GM18870 (cell line): ENCODE data around the gene PRKCE.
"Not testable (repeated sequence)": the region's sequence is repeated elsewhere in the genome, so short reads cannot be mapped to it uniquely, and the experiment has no call there.

Experiments used
- ATAC-seq: cut with Tn5 transposase; IDR thresholded peaks from one replicate; pipeline ENCODE4 v1.9.1; 2021; ENCODE audit warnings: moderate library complexity; ENCODE audit not compliant: unreplicated experiment

PRKCE gene

DNA sequence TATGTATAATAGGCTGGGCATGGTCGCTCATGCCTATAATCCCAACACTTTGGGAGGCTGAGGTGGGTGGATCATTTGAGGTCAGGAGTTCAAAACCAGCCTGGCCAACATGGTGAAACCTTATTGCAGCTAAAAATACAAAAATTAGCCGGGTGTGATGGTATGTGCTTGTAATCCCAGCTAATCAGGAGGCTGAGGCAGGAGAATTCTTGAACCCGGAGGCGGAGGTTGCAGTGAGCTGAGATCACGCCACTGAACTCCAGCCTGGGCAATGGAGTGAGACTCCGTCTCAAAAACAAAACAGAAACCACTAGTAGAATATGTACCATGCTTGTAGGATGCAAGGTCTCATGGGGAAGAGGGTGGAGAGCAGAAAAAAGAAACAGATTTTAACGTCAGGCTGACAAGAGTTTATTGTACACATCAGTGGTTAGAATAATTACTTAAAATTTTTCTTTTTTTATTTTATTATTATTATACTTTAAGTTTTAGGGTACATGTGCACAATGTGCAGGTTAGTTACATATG is 44.1 kb downstream of the PRKCE start:
- ATAC-seq: peak; percentile 43

GRCh38 chr2:45696708-45697107 is 45.2 kb downstream of the PRKCE start:
- ATAC-seq: no peak

GRCh38 chr2:45697190-45697589 is 45.7 kb downstream of the PRKCE start:
- no peak for ATAC-seq

- ATAC-seq: no peak
These were observed 47.1 kb downstream of the PRKCE start for GRCh38 chr2:45698554-45698953.

GRCh38 chr2:45699032-45699658 is 47.7 kb downstream of the PRKCE start:
- ATAC-seq: peak; percentile 75

DNA sequence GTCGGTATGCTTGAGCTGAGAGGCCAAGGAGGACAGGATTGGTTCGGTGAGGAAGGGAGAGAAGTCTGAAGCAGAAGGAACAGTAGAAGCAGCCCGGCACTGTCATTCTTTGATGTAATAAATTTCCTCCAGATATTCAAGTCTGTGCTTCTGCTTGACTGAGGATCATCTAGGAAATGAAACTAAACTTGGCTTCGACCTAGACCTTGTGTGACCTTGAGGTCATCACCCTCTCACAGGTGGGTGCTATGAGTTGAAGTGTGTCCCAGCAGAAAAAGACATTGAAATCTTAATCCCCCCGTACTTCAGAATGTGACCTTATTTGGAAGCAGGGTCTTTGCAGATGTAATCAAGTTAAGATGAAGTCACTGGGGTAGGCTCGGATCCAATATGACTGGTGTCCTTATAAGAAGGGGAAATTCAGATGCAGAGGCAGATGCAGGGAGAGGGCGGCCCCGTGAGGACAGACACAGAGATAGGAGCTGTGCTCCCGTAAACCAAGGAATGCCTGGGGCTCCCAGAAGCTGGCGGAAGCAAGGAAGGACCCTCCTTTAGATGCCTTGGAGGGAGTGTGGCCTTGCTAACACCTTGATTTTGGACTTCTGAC is 49.0 kb downstream of the PRKCE start:
- no peak for ATAC-seq

DNA sequence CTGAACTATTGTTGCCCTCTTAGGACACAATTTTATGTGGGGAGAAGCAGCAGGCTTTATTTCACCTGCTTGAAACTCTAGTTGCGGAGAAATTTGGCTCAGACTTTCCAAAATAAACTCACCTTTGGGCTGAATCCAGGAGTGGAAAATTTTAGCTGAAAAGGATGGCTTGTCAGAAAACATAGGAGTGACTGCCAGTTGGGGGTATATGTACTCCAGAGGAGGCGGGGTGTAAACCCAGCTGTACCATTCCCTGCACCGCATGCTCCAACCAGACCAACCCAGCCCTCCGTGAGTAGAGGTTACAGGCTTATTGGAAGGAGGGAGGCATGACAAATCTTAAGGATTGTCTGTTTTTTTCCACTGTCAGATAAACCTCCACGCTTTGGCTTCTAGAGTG is 53.8 kb downstream of the PRKCE start:
- no peak for ATAC-seq

GRCh38 chr2:45706033-45706432 is 54.6 kb downstream of the PRKCE start:
- ATAC-seq: no peak

- ATAC-seq: no peak
These were observed 55.5 kb downstream of the PRKCE start for GRCh38 chr2:45707006-45707405.

GRCh38 chr2:45707661-45708060 is 56.2 kb downstream of the PRKCE start:
- no peak for ATAC-seq

GRCh38 chr2:45708501-45708900 is 57.0 kb downstream of the PRKCE start:
- ATAC-seq: no peak

DNA sequence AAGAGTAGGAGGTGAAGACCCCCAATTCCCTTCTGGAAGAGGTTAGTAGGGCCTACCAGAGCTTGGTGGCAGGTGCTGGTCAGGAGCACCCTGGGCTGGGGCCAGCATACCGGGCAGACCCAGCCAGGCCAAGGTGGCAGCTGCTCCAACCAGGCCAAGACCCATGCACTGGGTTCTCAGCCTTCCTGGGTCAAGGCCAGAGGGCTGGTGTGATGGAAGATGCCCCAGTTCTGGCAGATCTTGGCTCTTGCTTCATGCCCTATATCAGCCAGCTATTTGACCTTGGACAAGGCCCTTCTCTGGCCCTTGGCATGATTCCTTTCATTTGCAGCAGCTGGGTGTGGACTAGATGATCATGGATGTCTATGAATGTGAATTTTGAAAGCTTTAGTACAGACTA is 57.7 kb downstream of the PRKCE start:
- ATAC-seq: no peak

DNA sequence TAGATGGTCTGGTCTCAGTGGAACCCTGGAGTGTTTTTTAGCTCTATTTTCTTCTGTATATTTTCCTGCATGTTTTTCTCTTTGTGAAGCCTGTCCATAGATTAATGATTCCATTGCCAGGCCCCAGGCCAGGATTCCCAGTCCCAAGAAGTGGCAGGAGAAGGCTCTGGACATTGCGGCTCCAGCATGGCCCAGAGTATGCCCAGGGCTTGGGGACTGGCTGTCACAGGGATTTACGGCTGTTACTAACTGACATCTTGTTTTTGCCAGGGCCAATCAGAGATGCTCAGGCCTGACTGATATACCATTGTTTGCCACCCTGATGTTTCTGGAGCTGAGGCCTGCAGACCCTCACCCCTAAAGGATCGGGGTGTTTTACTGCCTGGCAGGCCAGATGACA is 59.0 kb downstream of the PRKCE start:
- ATAC-seq: no peak

DNA sequence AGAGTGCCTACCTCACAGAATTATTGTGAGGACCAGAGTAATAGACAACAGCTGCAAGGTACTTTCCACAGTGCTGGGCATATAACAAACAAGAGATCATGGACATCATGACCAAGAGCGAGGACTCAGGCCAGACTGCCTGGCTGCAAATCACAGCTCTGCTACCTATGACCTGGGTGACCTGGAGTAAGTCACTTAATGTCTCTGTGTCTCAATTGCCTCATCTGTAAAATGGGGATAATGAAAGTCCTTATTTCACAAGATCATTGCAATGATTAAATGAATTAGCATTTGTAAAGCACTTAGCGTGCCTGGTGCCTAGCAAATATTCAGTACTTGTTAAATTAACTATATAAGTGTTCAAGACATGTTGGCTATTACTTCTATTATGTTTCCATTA is 59.7 kb downstream of the PRKCE start:
- no peak for ATAC-seq

- ATAC-seq: no peak
These were observed 61.1 kb downstream of the PRKCE start for GRCh38 chr2:45712570-45712969.

GRCh38 chr2:45713136-45713535 is 61.7 kb downstream of the PRKCE start:
- ATAC-seq: no peak

DNA sequence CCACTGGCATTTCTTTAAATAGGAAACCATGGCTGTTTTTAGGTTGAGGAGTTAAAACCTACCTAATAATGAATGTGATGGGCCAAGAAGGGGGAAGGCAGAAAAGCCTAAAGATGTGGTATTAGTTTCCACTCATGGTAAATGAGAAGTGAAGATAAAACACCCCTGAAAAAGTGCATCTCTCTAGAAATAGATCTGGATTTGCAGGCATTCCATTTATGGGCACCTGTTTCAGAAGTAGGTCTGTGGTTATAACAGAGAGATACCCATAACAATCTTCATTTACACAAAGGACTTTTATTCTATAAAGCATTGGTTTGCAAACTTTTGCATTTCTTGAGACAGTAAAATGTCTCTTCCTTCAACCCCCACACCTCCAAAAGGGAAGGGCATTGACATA is 62.1 kb downstream of the PRKCE start:
- no peak for ATAC-seq

- no peak for ATAC-seq
These were observed 63.2 kb downstream of the PRKCE start for GRCh38 chr2:45714679-45715078.

GRCh38 chr2:45715601-45716379 is 64.3 kb downstream of the PRKCE start:
- ATAC-seq: no peak

GRCh38 chr2:45716432-45716831 is 65.0 kb downstream of the PRKCE start:
- not testable (repeated sequence) for ATAC-seq

DNA sequence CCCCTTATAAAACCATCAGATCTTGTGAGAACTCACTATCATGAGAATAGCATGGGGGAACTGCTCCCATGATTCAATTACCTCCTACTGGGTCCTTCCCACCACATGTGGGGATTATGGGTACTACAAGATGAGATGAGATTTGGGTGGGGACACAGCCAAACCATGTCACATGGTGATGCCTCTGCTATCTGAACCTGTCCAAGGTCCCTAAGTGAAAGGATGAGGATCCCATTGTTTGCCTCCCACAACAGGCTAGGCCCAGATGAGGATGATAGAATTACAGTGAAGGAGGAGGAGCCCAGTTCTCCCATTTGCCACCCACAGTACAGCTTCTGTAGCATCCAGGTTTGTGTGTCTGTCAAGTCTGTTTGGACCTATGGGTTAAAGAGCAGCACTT is 65.4 kb downstream of the PRKCE start:
- ATAC-seq: no peak

GRCh38 chr2:45720210-45720609 is 68.7 kb downstream of the PRKCE start:
- ATAC-seq: no peak
